ENCODE measurements around the gene KIR2DL1.
"Not testable (repeated sequence)": the region's sequence is repeated elsewhere in the genome, so short reads cannot be mapped to it uniquely, and the experiment has no call there.

The KIR2DL1 gene

DNA sequence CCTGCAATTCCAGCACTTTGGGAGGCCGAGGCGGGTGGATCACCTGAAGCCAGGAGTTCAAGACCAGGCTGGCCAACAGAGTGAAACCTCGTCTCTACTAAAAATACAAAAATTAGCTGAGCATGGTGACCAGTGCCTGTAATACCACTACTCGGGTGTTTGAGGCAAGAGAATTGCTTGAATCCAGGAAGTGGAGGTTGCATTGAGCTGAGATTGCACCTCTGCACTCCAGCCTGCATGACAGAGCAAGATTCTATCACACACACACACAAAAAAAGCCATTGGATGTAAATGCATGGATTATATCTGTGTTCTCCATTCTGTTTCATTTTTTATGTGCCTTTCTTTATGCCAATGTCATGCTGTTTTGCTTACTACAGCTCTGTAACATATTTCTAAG is 54.8 kb downstream of the KIR2DL1 start:
- not testable (repeated sequence) for FAIRE-seq

DNA sequence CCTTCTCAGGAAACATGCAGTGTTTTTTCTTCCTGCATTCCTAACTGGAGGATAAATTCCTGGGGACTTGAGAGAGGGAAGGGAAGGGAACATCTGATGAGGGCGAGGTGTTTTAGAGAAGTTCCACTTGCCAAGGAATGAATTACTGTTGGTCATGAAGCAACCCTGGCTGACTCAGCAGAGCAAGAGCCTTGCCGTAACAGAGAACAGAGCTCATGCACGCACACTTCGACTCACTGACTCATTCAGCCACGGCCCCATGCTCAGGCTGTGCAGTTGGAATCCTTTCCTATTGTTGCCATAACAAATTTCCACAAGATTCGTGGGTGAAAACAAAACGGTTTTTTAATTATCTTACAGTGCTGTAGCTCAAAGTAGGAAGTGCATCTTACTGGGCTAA is 55.7 kb downstream of the KIR2DL1 start:
- FAIRE-seq: not testable (repeated sequence)

DNA sequence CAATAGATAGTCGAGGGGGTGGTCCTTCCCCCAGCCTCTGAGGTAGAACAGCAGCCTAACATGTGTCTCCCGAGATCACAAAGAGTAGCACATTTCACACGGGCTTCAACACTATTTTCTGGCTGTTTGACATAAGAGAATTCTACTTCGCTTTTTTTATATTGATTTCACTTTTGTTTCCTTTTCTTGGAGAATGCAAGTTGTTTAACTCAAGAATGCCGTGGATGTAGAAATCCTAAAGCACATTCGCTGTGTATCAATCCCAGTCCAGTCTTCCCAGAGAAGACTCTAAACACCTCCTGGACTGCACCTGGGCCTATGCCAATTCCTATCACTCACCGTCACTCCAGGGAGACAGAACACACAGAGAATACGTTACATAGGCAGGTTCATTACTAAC is 58.5 kb downstream of the KIR2DL1 start:
- FAIRE-seq: not testable (repeated sequence)

DNA sequence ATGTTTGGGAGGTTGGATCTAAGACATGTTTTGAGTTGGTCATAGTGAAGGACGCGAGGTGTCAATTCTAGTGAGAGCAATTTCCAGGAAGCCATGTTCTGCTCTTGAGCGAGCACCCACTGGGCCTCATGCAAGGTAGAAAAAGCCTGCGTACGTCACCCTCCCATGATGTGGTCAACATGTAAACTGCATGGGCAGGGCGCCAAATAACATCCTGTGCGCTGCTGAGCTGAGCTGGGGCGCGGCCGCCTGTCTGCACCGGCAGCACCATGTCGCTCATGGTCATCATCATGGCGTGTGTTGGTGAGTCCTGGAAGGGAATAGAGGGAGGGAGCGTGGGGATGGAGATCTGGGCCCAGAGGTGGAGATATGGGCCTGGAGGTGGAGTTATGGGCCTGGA is 62.9 kb downstream of the KIR2DL1 start, which contains the start of gene KIR2DS4:
TSS of gene KIR2DS4 (plus strand) at position 181 of the 400 bp plus-strand sequence.
- FAIRE-seq: not testable (repeated sequence)
